RWPE2 (cell line): ENCODE results near the gene CTSH.

Source experiments
- ATAC-seq: fragments of 200-7000 bp; cut with Tn5 transposase; 3 replicates; pipeline ENCODE4 v1.9.1; 2021; ENCODE audit warnings: low read depth
- DNase-seq: peaks from one replicate; pipeline ENCODE4 v3.0.0-alpha.2; 2020; ENCODE audit warnings: low spot score
- H3K27ac ChIP-seq: fragments of 450-650 bp; 2 replicates; pipeline ENCODE4 v1.5.1; 2017; ENCODE audit warnings: mild to moderate bottlenecking; ENCODE audit not compliant: poor library complexity, severe bottlenecking
- H3K27me3 ChIP-seq: fragments of 250-450 bp; sonication (Bioruptor Pico); 2 replicates; pipeline ENCODE4 v1.5.1; 2021; ENCODE audit warnings: mild to moderate bottlenecking, moderate library complexity; ENCODE audit not compliant: insufficient read depth, poor library complexity, severe bottlenecking
- H3K36me3 ChIP-seq: fragments of 250-450 bp; sonication (Bioruptor Pico); 2 replicates; pipeline ENCODE4 v1.5.1; 2020; ENCODE audit warnings: low read depth, mild to moderate bottlenecking, moderate library complexity
- H3K4me1 ChIP-seq: fragments of 250-450 bp; sonication (Bioruptor Pico); 2 replicates; pipeline ENCODE4 v1.5.1; 2021; ENCODE audit warnings: mild to moderate bottlenecking, moderate library complexity; ENCODE audit not compliant: insufficient read depth, poor library complexity, severe bottlenecking
- H3K4me3 ChIP-seq: fragments of 250-450 bp; sonication (Bioruptor Pico); 2 replicates; pipeline ENCODE4 v1.5.1; 2021; ENCODE audit warnings: mild to moderate bottlenecking, moderate library complexity; ENCODE audit not compliant: severe bottlenecking
- H3K9me3 ChIP-seq: fragments of 250-450 bp; sonication (Bioruptor Pico); 2 replicates; pipeline ENCODE4 v1.5.1; 2021; ENCODE audit warnings: mild to moderate bottlenecking, moderate library complexity; ENCODE audit not compliant: severe bottlenecking
- TF ChIP-seq, protein P1 (sequence below): fragments of 450-650 bp; IDR thresholded peaks from one replicate; pipeline ENCODE4 v1.5.1; 2017; ENCODE audit warnings: mild to moderate bottlenecking, moderate library complexity; ENCODE audit not compliant: poor library complexity, severe bottlenecking

CTSH gene

DNA sequence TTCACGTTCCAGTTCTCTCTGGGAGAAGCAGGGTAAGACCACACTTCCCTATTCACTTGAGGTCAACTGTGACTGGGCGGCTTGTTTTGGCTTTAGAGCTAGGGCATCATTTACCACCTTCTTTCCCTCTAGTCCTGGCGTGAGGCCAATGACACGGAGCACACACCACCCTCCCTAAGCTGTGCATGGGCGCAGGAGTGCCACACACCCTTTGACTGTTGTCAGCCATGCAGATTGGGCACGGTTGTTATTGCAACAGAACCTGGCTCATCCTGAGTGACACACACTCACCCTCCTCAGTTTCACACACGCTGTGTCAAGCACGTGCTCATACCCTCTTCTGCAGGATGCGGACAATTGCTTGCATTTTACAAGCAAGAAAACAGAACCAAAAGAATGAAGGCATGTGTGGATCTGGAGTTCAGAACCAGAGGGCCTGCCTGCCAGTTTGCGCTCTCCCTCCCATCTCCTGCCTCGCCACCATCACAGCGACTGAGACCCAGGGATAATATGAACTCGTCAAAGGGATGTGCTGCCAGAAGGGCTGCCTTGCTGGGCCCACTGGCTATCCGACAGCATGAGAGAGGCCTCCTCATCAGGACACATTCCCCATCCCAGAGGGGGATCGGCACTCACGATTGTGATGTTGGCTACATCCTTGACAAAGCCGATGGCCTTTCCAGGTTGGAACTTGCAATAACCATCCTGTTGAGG is 17.6 kb downstream of the CTSH start:
- Histone ChIP-seq H3K4me3 (no peak overlapping the region), H3K27ac (no peak overlapping the region), H3K36me3 (peaks cover 14% of the 10 kb centered on the region), H3K4me1 (peaks cover 13% of the 10 kb centered on the region), H3K27me3 (no peaks in the 10 kb centered on the region), H3K9me3 (no peaks in the 10 kb centered on the region)
- no peak for DNase-seq
- ATAC-seq, result no peak
- TF ChIP-seq, protein P1, sequence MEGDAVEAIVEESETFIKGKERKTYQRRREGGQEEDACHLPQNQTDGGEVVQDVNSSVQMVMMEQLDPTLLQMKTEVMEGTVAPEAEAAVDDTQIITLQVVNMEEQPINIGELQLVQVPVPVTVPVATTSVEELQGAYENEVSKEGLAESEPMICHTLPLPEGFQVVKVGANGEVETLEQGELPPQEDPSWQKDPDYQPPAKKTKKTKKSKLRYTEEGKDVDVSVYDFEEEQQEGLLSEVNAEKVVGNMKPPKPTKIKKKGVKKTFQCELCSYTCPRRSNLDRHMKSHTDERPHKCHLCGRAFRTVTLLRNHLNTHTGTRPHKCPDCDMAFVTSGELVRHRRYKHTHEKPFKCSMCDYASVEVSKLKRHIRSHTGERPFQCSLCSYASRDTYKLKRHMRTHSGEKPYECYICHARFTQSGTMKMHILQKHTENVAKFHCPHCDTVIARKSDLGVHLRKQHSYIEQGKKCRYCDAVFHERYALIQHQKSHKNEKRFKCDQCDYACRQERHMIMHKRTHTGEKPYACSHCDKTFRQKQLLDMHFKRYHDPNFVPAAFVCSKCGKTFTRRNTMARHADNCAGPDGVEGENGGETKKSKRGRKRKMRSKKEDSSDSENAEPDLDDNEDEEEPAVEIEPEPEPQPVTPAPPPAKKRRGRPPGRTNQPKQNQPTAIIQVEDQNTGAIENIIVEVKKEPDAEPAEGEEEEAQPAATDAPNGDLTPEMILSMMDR, result no peak

DNA sequence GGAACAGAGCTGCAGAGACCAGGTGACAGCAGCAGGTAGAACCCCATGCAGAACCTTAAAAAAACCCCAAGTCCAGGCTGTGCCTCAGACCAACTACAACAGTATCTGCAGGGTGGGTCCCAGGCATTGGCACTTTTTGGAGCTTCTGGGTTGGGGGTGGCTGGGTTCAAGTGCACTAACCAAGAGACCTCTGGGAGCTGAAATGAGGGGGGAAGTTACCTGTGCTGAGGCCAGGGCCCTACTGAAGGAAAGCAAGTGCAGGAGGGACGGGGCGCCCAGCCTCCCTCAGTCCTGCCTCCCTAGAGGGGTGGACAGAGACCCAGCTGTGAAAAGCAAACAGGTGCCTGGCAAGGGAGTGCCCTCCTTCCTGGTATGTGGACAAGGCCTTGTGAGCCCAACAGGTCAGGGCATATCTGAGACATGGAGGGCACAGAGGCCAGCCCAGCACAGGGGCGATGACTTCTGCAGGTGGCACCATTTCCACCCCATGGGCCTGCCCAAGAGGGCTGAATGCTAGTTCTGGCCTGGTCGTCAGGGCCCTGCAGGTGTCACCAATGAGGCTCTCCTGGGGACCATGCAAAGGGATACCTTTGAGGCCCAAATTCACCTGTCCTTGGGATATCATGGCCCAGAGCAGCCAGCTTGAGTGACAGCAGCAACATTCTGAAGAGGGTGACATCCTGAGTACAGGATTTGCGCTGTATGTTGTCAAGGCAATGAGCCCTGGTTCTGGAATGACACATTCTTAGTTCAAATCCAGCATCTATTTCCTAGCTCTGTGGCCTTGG is 18.7 kb downstream of the CTSH start:
- no peak for ATAC-seq
- TF ChIP-seq, protein P1, result no peak
- H3K9me3 ChIP-seq, result no peaks in the 10 kb centered on the region
- no peak overlapping the region for H3K27ac ChIP-seq
- H3K4me1 ChIP-seq, result peaks cover 9% of the 10 kb centered on the region
- H3K27me3 ChIP-seq, result no peaks in the 10 kb centered on the region
- DNase-seq, result no peak
- H3K4me3 ChIP-seq, result no peak overlapping the region
- peaks cover 23% of the 10 kb centered on the region for H3K36me3 ChIP-seq

DNA sequence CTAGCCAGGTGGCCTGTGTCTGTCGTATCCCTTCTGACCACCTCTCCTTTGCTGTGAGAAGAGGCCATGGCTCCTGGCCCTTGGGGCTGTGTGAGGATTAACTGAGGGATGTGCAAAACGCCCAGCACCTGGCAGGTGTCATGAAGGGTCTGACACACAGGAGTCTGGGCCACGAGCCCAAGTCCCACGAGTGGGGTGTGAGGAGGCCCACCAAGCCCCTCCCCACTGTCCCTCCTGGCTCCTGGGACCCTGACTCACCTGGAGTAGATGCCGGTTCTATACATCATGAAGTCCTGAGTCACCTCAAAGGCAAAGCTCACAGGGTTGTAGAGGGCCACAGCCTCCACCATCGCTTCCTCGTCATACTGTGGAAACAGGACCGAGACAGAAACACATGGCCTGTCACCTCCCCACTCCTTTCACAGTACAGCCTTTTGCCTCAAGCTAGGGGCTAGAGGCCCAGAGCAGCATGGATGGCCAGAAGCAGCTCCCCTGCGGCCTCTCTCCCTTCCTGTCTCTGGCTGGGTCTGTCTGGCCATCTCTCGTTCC is 19.7 kb downstream of the CTSH start:
- no peaks in the 10 kb centered on the region for H3K9me3 ChIP-seq
- no peaks in the 10 kb centered on the region for H3K27me3 ChIP-seq
- ATAC-seq, result no peak; the same call in 2 of the 3 replicates
- H3K36me3 ChIP-seq, result peaks cover 30% of the 10 kb centered on the region
- TF ChIP-seq, protein P1, result no peak
- no peak overlapping the region for H3K27ac ChIP-seq
- DNase-seq, result no peak
- peaks cover 1% of the 10 kb centered on the region for H3K4me1 ChIP-seq
- no peak overlapping the region for H3K4me3 ChIP-seq

DNA sequence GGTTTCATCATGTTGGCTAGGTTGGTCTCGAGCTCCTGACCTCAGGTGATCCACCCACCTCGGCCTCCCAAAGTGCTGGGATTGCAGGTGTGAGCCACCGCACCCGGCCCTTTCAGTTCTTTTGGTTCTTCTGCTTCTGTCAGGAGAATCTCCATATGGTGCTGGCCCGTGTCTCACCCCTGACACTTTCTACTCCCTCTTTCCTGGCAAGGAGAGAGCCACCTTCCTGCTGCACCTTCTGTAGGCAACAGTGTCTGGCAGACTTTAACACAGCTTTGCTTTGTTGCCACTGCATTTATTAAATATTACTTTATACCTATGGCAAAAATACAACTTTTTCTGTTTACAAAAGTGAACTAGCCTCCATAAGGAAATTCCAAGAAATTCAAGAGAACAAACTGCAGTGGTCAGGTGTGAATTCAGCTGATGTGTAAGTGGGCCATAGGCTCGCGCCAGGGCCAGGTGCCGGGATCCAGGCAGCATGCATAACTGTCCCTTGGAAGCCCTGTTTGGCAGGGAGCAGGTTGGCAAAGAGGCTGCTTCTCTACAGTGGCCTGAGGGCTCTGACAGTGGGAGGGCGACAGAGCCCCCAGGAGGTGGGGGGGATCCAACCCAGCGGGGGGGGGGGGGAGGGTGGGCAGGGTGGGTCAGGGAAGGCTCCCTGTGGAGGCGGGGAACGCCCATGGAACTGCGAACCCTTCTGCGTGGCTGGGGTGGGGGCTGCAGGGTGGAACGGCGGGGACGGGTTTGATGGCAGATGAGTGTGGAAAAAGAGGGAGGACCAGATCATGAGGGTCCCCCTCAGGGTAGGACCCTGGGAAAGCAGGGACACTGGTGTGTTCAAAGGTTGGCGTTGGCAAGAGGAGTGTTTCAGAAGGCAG is 21.1 kb downstream of the CTSH start:
- Histone ChIP-seq H3K9me3 (no peaks in the 10 kb centered on the region), H3K27me3 (no peaks in the 10 kb centered on the region), H3K4me3 (no peak overlapping the region), H3K36me3 (peaks cover 44% of the 10 kb centered on the region), H3K4me1 (no peaks in the 10 kb centered on the region), H3K27ac (no peak overlapping the region)
- ATAC-seq, result no peak
- TF ChIP-seq, protein P1, result no peak
- DNase-seq, result no peak
